Stimulated activated CD8-positive, alpha-beta memory T cell treated with anti-CD3 and anti-CD28 coated beads, Interleukin-7, amount 100 ng/mL, for 48 hours (primary cell): ENCODE results near the gene PLEKHG2.
A peak's percentile ranks its signal among the peaks of the same experiment; 100 is the strongest.

Experiments used
- DNase-seq, 2 donors: peaks; one replicate each; pipeline ENCODE4 v3.0.0-alpha.2; 2020; ENCODE audit warnings: low read depth in 1 of 2; ENCODE audit errors: extremely low read depth in 1 of 2

Gene PLEKHG2

GRCh38 chr19:39406656-39407409, 5.6 kb upstream of the PLEKHG2 start, which contains the start of gene ZFP36:
ZFP36 (plus strand) TSS chr19:39406847; CDS start chr19:39406905, 58 bp downstream.
- peak; percentile 70 to 79 for DNase-seq

GRCh38 chr19:39407410-39407659, 5.1 kb upstream of the PLEKHG2 start:
- DNase-seq: no peak

GRCh38 chr19:39407660-39408391, 4.6 kb upstream of the PLEKHG2 start:
- no peak for DNase-seq

GRCh38 chr19:39408392-39409207, 3.9 kb upstream of the PLEKHG2 start:
- no peak for DNase-seq

GRCh38 chr19:39409208-39410016, 3.1 kb upstream of the PLEKHG2 start:
- DNase-seq: peak in 1 of 2 donors; percentile 84

GRCh38 chr19:39410017-39410830, 2.2 kb upstream of the PLEKHG2 start:
- no peak for DNase-seq

- DNase-seq: no peak
These were observed 1.7 kb upstream of the PLEKHG2 start for GRCh38 chr19:39410831-39411080.

- no peak for DNase-seq
These were observed 1.2 kb upstream of the PLEKHG2 start for GRCh38 chr19:39411081-39411831.

- peak; percentile 67 to 85 for DNase-seq
These were observed 703 bp upstream of the PLEKHG2 start for GRCh38 chr19:39411832-39412099.

GRCh38 chr19:39412867-39413271, 400 bp downstream of the PLEKHG2 start:
- DNase-seq: no peak

GRCh38 chr19:39413272-39413910, 922 bp downstream of the PLEKHG2 start:
- no peak for DNase-seq

GRCh38 chr19:39413911-39414608, 1.6 kb downstream of the PLEKHG2 start:
- no peak for DNase-seq

GRCh38 chr19:39415111-39416046, 2.9 kb downstream of the PLEKHG2 start:
- DNase-seq: no peak

GRCh38 chr19:39416152-39417120, 4.0 kb downstream of the PLEKHG2 start:
- no peak for DNase-seq

GRCh38 chr19:39417463-39418181, 5.2 kb downstream of the PLEKHG2 start:
- no peak for DNase-seq

GRCh38 chr19:39419003-39419402, 6.5 kb downstream of the PLEKHG2 start:
- DNase-seq: no peak
